HCT116 (cell line): Measurements from ENCODE around the gene IQCN. TPM values are rescaled to one million over a fixed set of nuclear protein-coding genes. Genes with fewer than 3 reads are reported as not detected.

ENCODE experiments used
- ATAC-seq: fragments of 200-7000 bp; cut with Tn5 transposase; 2 replicates; pipeline ENCODE4 v1.9.1; 2020; ENCODE audit warnings: mild to moderate bottlenecking, moderate library complexity
- BruUV-seq: library from RNA; stranded (reverse); fragments of 400-500 nt; replicated peaks from 2 replicates; lab custom pipeline; 2021; lab: Mats Ljungman, UMichigan
- CTCF ChIA-PET: fragments of 300-600 bp; sonication (Branson Sonifier 250); formaldehyde crosslinking; loops from one replicate; lab custom pipeline; 2021; ENCODE audit warnings: antibody characterized with exemption; lab: Charles Lee
- POLR2A ChIA-PET: fragments of 300-600, 350-600 bp; sonication (Branson Sonifier 250); formaldehyde crosslinking; loops from one replicate; lab custom pipeline; 2021; ENCODE audit warnings: antibody characterized with exemption; lab: Charles Lee
- RAD21 ChIA-PET, 2 experiments: fragments of 300-600 bp; sonication (Branson Sonifier 250); formaldehyde crosslinking; loops; one replicate each; lab custom pipeline; 2023; ENCODE audit warnings: low total read pairs in 2 of 2; ENCODE audit not compliant: uncharacterized antibody in 2 of 2, unreplicated experiment in 2 of 2, low non-redundant PET in 1 of 2; lab: Charles Lee
- DNase-seq: peaks from one replicate; pipeline ENCODE4 v3.0.0-alpha.2; 2010; ENCODE audit warnings: low read depth, low spot score
- H2AFZ ChIP-seq: fragments of 200-600 bp; shearing (Covaris generic), sonication (generic); 2 replicates; pipeline ENCODE4 v1.6.1; 2017; ENCODE audit warnings: low read depth, mixed run types, mixed read lengths, antibody characterized with exemption, low read length; ENCODE audit not compliant: poor library complexity, severe bottlenecking
- H3K27ac ChIP-seq: 2 replicates; pipeline ENCODE4 v1.5.1; 2012; ENCODE audit warnings: low read depth, low read length
- H3K27me3 ChIP-seq: fragments of 200-600 bp; sonication (generic); 2 replicates; pipeline ENCODE4 v1.6.1; 2016; ENCODE audit warnings: mixed run types, low read length, mixed read lengths; ENCODE audit not compliant: insufficient read depth
- H3K36me3 ChIP-seq, 2 experiments: fragments of 200-500 bp in 1 of 2; fragments of 200-600 bp in 1 of 2; sonication (Bioruptor generic) in 1 of 2; sonication (generic) in 1 of 2; 2 replicates each; pipeline versions ENCODE4 v1.5.1 to v1.6.1; 2014 to 2016; ENCODE audit warnings: low read length in 2 of 2, inconsistent platforms in 1 of 2, mixed read lengths in 1 of 2, mixed run types in 1 of 2; ENCODE audit not compliant: insufficient read depth in 2 of 2, control insufficient read depth in 1 of 2
- H3K4me1 ChIP-seq, 2 experiments: fragments of 200-600 bp in 1 of 2; sonication (generic) in 1 of 2; 2 replicates each; pipeline versions ENCODE4 v1.5.1 to v1.6.1; 2012 to 2017; ENCODE audit warnings: low read length in 2 of 2, inconsistent platforms in 1 of 2, mild to moderate bottlenecking in 1 of 2, mixed read lengths in 1 of 2, mixed run types in 1 of 2, moderate library complexity in 1 of 2; ENCODE audit not compliant: insufficient read depth in 2 of 2, control insufficient read depth in 1 of 2
- H3K4me2 ChIP-seq: fragments of 200-600 bp; sonication (generic); 2 replicates; pipeline ENCODE4 v1.6.1; 2017; ENCODE audit warnings: mixed run types, low read length, mixed read lengths
- H3K4me3 ChIP-seq, 2 experiments: fragments of 200-600 bp in 1 of 2; sonication (generic) in 1 of 2; replicated peaks in 1 of 2; 2 replicates each; pipeline ENCODE4 v1.5.1; 2011 to 2016; ENCODE audit warnings: low read length in 2 of 2, control low read depth in 1 of 2, low read depth in 1 of 2, mild to moderate bottlenecking in 1 of 2, mixed read lengths in 1 of 2, mixed run types in 1 of 2
- H3K79me2 ChIP-seq: fragments of 200-600 bp; sonication (generic); 2 replicates; pipeline ENCODE4 v1.6.1; 2017; ENCODE audit warnings: mild to moderate bottlenecking, mixed run types, low read length, moderate library complexity, mixed read lengths; ENCODE audit not compliant: insufficient read depth
- H3K9ac ChIP-seq: fragments of 200-600 bp; sonication (generic); 2 replicates; pipeline ENCODE4 v1.6.1; 2016; ENCODE audit warnings: low read length, mixed read lengths
- H3K9me2 ChIP-seq: fragments of 200-600 bp; sonication (generic), shearing (Covaris generic); 2 replicates; pipeline ENCODE4 v1.6.1; 2017; ENCODE audit warnings: mixed run types, mild to moderate bottlenecking, moderate library complexity; ENCODE audit not compliant: insufficient read depth
- H3K9me3 ChIP-seq, 2 experiments: fragments of 200-500 bp in 1 of 2; fragments of 200-600 bp in 1 of 2; sonication (Bioruptor generic) in 1 of 2; sonication (generic) in 1 of 2; 2 replicates each; pipeline ENCODE4 v1.6.1; 2014 to 2017; ENCODE audit warnings: low read length in 2 of 2, mixed read lengths in 2 of 2, inconsistent platforms in 1 of 2, low read depth in 1 of 2, mild to moderate bottlenecking in 1 of 2, mixed run types in 1 of 2, moderate library complexity in 1 of 2; ENCODE audit not compliant: control insufficient read depth in 1 of 2, insufficient read depth in 1 of 2
- H4K20me1 ChIP-seq: fragments of 200-600 bp; sonication (generic), shearing (Covaris generic); 2 replicates; pipeline ENCODE4 v1.6.1; 2017; ENCODE audit warnings: mixed run types, mild to moderate bottlenecking, moderate library complexity; ENCODE audit not compliant: insufficient read depth
- CBX3 ChIP-seq: IDR thresholded peaks from 2 replicates; pipeline ENCODE4 v1.6.1; 2012; ENCODE audit warnings: low read depth
- CEBPB ChIP-seq: IDR thresholded peaks from 2 replicates; pipeline ENCODE4 v1.6.1; 2012; ENCODE audit warnings: low read depth
- EZH2phosphoT487 ChIP-seq: fragments of 200-600 bp; IDR thresholded peaks from 2 replicates; pipeline ENCODE4 v1.6.1; 2018; ENCODE audit warnings: antibody characterized with exemption, borderline replicate concordance
- FOSL1 ChIP-seq: IDR thresholded peaks from 2 replicates; pipeline ENCODE4 v1.6.1; 2012; ENCODE audit warnings: low read depth
- JUND ChIP-seq: IDR thresholded peaks from 2 replicates; pipeline ENCODE4 v1.6.1; 2012
- POLR2A ChIP-seq: IDR thresholded peaks from 2 replicates; pipeline ENCODE4 v1.7.0; 2011; ENCODE audit warnings: borderline replicate concordance; ENCODE audit not compliant: insufficient read depth, insufficient read length; ENCODE audit errors: extremely low read depth
- RAD21 ChIP-seq: IDR thresholded peaks from 2 replicates; pipeline ENCODE4 v1.6.1; 2012; ENCODE audit warnings: low read depth, mild to moderate bottlenecking
- SP1 ChIP-seq: IDR thresholded peaks from 2 replicates; pipeline ENCODE4 v1.6.1; 2012; ENCODE audit warnings: low read depth
- TCF7L2 ChIP-seq: IDR thresholded peaks from 2 replicates; pipeline ENCODE4 v1.7.0; 2011; ENCODE audit warnings: borderline replicate concordance, inconsistent platforms; ENCODE audit not compliant: insufficient read depth, insufficient read length; ENCODE audit errors: extremely low read depth
- YY1 ChIP-seq: IDR thresholded peaks from 2 replicates; pipeline ENCODE4 v1.6.1; 2011; ENCODE audit warnings: low read length, low read depth, moderate library complexity, mild to moderate bottlenecking; ENCODE audit not compliant: insufficient replicate concordance; ENCODE audit errors: extremely low read depth
- ZFX ChIP-seq: fragments of 450-650 bp; IDR thresholded peaks from 2 replicates; pipeline ENCODE4 v1.6.1; 2017
- ZNF274 ChIP-seq: fragments of 200-500 bp; sonication (Bioruptor generic); IDR thresholded peaks from 2 replicates; pipeline ENCODE4 v1.6.1; 2014; ENCODE audit warnings: mild to moderate bottlenecking, low read depth, low read length, inconsistent platforms
- intact Hi-C: fragments of 100-400 bp; cut with micrococcal nuclease; formaldehyde crosslinking; loops from 2 replicates; pipeline ENCODE4 v1.10.0; 2022
- total RNA-seq: library from RNA; stranded (reverse); gene quantifications from one replicate; pipeline ENCODE4 v1.2.1, GENCODE V29; 2021; ENCODE audit not compliant: unreplicated experiment

Gene IQCN
- total RNA-seq, 1 experiment from 2014 or later: 4.8 TPM

GRCh38 chr19:18269070-18269723, 5.1 kb downstream of the IQCN start:
- H3K27me3 ChIP-seq: no peaks in the 10 kb centered on the region
- H3K4me1 ChIP-seq: peaks cover 17 to 22% of the 10 kb centered on the region in 2 experiments
- intact Hi-C loops: no loop called here
- H3K4me3 ChIP-seq: no peak overlapping the region
- DNase-seq (no peak), ATAC-seq (no peak)
- H4K20me1 ChIP-seq: no peaks in the 10 kb centered on the region
- CTCF ChIA-PET: interaction anchor here (1.0 to 1.1 kb wide), 3 partner anchors 9 to 70 kb away, joined by 3 to 4 read pairs (median 4); no protein-coding TSS in a partner anchor
- H3K27ac ChIP-seq: no peak overlapping the region
- no peak overlapping the region for H3K4me2 ChIP-seq
- no peak overlapping the region for H3K9ac ChIP-seq
- BruUV-seq: no TSS peak
- H2AFZ ChIP-seq: no peak overlapping the region
- H3K9me3 ChIP-seq: no peaks in the 10 kb centered on the region
- 0 out of 2 replicates have a peak, but pooled peaks cover 3% of the 10 kb centered on the region for H3K79me2 ChIP-seq
- POLR2A ChIA-PET: interaction anchor here (0.7 kb wide), 1 partner anchor 409 kb away, joined by 3 read pairs; the partner anchor contains the start of gene RPL18A
- TF ChIP-seq YY1 (no peak), RAD21 (no peak), CBX3 (no peak), POLR2A (no peak), CEBPB (no peak)
- TF ChIP-seq, all 23 proteins: peak for 0
- no peaks in the 10 kb centered on the region for H3K36me3 ChIP-seq
- H3K9me2 ChIP-seq: no peaks in the 10 kb centered on the region
- RAD21 ChIA-PET: interaction anchor here in 1 of 2 experiments (0.6 kb wide), 1 partner anchor 15 kb away, joined by 3 read pairs; no protein-coding TSS in a partner anchor

GRCh38 chr19:18266771-18267686, 7.2 kb downstream of the IQCN start:
- Histone ChIP-seq H3K9me2 (no peaks in the 10 kb centered on the region), H3K4me2 (no peak overlapping the region), H2AFZ (no peak overlapping the region), H3K4me1 (peaks cover 0 to under 1% of the 10 kb centered on the region in 2 experiments; a peak in 2 of 4 replicates), H3K9me3 (no peaks in the 10 kb centered on the region), H3K27ac (no peak overlapping the region), H3K27me3 (no peaks in the 10 kb centered on the region), H3K9ac (no peak overlapping the region), H3K4me3 (no peak overlapping the region), H3K36me3 (no peaks in the 10 kb centered on the region), H3K79me2 (no peaks in the 10 kb centered on the region), H4K20me1 (no peaks in the 10 kb centered on the region)
- RAD21 ChIA-PET: no interaction called here
- TF ChIP-seq ZNF274 (no peak), POLR2A (no peak), JUND (no peak), CEBPB (no peak), SP1 (no peak), EZH2phosphoT487 (no peak), FOSL1 (no peak), RAD21 (no peak), ZFX (no peak), TCF7L2 (no peak)
- DNase-seq (no peak), ATAC-seq (no peak)
- no TSS peak for BruUV-seq
- POLR2A ChIA-PET: no interaction called here
- CTCF ChIA-PET: no interaction called here
- intact Hi-C loops: no loop called here
